Fibroblast of the aortic adventitia (primary cell): ENCODE results near the gene AFF2. TPM values are rescaled to one million over a fixed set of nuclear protein-coding genes. Genes with fewer than 3 reads are reported as not detected.

Experiments used
- DNase-seq: peaks from one replicate; pipeline ENCODE4 v3.0.0-alpha.2; 2010; ENCODE audit warnings: low read depth
- H3K4me3 ChIP-seq: 2 replicates; pipeline ENCODE4 v1.5.1; 2011; ENCODE audit warnings: low read depth, mild to moderate bottlenecking, control low read depth, low read length, moderate library complexity
- total RNA-seq: library from RNA; depleted of rRNA; stranded (reverse); fragments of >200 nt; gene quantifications from 2 replicates; pipeline ENCODE4 v1.2.3, GENCODE V29; 2012; ENCODE audit warnings: low replicate concordance
- TF ChIP-seq, protein P1 (sequence below): IDR thresholded peaks from 2 replicates; pipeline ENCODE4 v1.5.1; 2011; ENCODE audit warnings: mild to moderate bottlenecking, low read length, control low read depth, inconsistent platforms; ENCODE audit not compliant: insufficient read depth

Gene AFF2
- total RNA-seq, 1 donor: 6.6 TPM

DNA sequence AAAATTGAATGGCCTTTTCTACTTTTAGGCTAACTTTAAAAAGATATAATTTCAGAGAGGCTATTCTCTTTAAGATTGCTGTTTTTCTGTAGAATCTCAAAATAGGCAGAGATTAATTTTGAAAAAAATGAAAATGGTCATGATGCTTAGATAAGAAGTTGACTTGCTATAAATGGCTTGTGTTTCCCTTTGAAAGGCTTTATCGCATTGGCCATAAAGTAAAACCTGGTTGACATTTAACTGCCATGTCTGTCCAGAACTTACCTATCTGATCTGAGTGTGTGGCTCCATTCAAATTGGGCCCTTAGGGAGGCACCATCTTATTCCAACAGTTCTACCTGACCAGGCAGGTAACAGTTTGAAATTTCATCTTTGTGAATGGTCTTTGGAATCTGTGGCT, 56.1 kb downstream of the AFF2 start:
- no peak for DNase-seq
- TF ChIP-seq, protein P1, sequence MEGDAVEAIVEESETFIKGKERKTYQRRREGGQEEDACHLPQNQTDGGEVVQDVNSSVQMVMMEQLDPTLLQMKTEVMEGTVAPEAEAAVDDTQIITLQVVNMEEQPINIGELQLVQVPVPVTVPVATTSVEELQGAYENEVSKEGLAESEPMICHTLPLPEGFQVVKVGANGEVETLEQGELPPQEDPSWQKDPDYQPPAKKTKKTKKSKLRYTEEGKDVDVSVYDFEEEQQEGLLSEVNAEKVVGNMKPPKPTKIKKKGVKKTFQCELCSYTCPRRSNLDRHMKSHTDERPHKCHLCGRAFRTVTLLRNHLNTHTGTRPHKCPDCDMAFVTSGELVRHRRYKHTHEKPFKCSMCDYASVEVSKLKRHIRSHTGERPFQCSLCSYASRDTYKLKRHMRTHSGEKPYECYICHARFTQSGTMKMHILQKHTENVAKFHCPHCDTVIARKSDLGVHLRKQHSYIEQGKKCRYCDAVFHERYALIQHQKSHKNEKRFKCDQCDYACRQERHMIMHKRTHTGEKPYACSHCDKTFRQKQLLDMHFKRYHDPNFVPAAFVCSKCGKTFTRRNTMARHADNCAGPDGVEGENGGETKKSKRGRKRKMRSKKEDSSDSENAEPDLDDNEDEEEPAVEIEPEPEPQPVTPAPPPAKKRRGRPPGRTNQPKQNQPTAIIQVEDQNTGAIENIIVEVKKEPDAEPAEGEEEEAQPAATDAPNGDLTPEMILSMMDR: no peak
- H3K4me3 ChIP-seq: no peak overlapping the region

DNA sequence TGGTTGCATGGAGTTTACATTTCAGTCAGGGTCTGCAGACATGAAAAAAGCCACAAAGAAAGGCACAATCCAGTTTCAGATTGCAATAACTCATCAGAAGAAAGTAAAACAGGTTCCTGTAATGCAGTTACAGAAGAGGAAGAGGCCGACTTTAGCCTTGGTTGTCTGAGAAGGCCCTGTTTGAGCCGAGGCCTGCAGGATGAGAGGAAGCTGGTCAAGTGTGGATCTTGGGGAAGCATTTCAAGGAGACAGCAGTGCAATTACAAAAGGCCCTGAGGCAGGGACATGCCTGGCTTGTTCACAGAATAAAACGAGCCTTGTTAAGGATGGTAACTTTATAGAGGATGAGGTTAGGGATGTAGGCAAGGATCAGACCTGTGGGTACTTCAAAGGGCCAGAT, 62.4 kb downstream of the AFF2 start:
- H3K4me3 ChIP-seq: no peak overlapping the region
- TF ChIP-seq, protein P1: no peak
- DNase-seq: no peak

DNA sequence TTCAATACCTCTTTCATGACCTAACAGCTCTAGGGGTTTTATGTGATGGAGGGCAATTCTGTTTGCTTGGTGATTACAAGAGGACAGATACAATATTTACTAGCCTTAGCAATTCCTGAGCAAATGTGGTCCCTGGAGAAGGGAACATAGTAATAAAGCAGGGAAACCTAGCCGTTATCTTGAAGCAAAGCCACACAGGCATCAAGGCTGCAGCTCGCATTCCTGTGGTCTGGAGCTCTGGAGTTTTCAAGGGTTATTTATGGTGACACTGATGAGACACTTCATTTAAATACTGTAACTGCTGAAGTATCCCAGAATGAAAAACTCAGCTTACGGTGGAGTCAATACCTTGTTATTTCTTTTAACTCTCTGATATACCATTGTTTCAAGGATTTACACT, 66.8 kb downstream of the AFF2 start:
- TF ChIP-seq, protein P1: no peak
- H3K4me3 ChIP-seq: no peak overlapping the region
- peak; percentile 67 for DNase-seq

DNA sequence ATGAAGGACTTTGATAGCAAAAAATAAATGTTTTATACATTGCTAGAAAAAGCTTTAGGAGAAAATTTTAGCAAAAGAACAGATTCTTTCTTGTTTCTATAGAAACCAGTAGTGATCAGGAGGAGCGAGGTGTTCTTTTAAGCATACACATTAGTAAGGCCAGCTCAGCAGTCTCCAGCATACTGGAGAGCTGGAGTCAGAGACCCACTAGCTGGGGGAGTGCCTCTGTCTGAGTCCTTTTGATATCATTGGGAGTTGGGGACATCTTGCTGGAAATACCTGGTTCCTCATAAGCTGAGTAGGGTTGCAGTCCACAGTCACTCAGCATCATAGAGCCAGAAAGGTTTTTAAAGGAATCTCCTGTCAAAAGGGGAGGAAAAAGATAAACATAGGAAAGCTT, 67.4 kb downstream of the AFF2 start:
- TF ChIP-seq, protein P1: no peak
- no peak overlapping the region for H3K4me3 ChIP-seq
- no peak for DNase-seq

DNA sequence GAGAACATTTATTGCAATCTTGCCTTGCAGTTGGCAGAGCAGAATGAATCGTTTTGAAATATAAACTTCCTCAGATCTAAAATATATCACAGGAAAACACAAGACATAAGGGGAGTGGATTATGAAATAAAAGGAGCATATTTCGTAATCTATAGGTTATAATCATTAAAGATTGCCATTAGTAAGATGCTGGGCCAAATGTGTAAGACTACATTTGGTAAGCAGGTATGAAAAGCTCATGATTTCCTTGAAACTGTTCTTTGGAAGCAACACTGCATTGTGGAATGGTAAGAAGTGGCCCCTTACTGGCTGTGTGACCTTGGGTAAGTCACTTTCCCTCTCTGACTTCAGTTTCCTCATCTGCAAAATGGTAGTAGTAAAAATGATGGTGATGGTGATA, 68.3 kb downstream of the AFF2 start:
- H3K4me3 ChIP-seq: no peak overlapping the region
- DNase-seq: no peak
- TF ChIP-seq, protein P1: no peak

DNA sequence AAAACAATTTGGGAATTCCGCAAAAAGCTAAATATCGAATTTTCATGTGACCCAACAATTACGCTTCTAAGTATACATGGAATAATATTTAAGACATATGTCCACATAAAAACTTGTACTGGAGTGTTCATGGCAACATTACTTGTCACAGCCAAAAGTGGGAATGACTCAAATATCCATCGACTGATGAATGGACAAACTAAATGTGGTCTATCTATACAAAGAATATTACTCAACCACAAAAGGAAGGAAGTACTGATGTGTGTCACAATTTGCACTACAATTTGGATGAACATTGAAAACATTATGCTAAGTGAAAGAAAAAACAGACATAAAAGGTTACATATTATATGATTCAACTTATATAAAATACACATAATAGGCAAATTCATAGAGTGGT, 71.9 kb downstream of the AFF2 start:
- TF ChIP-seq, protein P1: no peak
- no peak for DNase-seq
- H3K4me3 ChIP-seq: no peak overlapping the region

DNA sequence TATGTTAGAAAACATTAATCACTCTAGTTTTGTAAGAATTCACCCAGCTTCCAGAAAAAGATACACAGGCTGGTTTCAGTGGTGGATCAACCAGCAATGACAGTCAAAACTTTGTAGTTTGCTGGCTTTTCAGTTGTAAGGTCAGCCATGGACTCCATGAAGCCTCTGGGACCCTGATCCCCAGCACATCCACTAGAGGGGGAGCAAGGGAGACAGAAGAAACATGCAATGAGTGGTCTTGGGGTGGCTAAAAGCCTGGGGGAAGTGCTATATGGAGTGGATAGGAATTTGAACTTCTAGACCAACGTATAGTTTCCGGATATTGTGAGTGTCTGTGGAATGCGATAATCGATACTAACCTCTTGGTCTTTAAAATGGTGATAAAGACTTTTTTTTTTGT, 72.7 kb downstream of the AFF2 start:
- no peak for DNase-seq
- no peak overlapping the region for H3K4me3 ChIP-seq
- TF ChIP-seq, protein P1: no peak
